ENCODE data around the gene WDR48.

DNA sequence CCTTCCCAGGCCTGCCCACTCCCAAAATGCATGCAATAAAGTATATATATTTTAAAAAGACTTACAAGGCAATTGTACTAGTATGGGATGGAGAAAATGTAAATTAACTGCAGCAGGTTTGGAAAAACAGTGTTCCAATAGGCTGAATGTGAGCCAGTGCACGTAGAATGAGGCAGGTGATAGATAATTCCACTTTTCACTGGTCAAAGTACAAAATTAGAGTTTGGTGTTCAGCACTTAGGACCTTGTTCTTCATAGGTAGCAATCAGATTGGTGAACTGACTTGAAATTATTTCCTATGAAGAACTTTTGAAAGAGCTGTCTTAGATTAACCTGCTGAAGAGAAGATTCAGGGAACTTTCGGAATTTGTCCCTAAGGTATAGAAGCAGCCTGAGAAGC is 1.9 kb downstream of the WDR48 start:
- TF ChIP-seq POLR2A (conservative IDR thresholded peaks at IDR 0.05) (no peak), EZH2 (IDR thresholded peaks at IDR 0.05; ENCODE audit: borderline replicate concordance, low read depth, low read length) (no peak), SP1 (CRISPR knock-in tag; IDR thresholded peaks at IDR 0.05) (no peak), PHF21A (IDR thresholded peaks at IDR 0.05; ENCODE audit: borderline replicate concordance, low read depth) (no peak), ZSCAN32 (CRISPR knock-in tag; IDR thresholded peaks at IDR 0.05) (no peak), ETV6 (IDR thresholded peaks at IDR 0.05; ENCODE audit: borderline replicate concordance in 1 of 2, low read depth in 2 of 2, low read length in 1 of 2) (no peak), ETV6 (CRISPR knock-in tag; IDR thresholded peaks at IDR 0.05; ENCODE audit: borderline replicate concordance) (no peak)
- TF ChIP-seq, protein P1, sequence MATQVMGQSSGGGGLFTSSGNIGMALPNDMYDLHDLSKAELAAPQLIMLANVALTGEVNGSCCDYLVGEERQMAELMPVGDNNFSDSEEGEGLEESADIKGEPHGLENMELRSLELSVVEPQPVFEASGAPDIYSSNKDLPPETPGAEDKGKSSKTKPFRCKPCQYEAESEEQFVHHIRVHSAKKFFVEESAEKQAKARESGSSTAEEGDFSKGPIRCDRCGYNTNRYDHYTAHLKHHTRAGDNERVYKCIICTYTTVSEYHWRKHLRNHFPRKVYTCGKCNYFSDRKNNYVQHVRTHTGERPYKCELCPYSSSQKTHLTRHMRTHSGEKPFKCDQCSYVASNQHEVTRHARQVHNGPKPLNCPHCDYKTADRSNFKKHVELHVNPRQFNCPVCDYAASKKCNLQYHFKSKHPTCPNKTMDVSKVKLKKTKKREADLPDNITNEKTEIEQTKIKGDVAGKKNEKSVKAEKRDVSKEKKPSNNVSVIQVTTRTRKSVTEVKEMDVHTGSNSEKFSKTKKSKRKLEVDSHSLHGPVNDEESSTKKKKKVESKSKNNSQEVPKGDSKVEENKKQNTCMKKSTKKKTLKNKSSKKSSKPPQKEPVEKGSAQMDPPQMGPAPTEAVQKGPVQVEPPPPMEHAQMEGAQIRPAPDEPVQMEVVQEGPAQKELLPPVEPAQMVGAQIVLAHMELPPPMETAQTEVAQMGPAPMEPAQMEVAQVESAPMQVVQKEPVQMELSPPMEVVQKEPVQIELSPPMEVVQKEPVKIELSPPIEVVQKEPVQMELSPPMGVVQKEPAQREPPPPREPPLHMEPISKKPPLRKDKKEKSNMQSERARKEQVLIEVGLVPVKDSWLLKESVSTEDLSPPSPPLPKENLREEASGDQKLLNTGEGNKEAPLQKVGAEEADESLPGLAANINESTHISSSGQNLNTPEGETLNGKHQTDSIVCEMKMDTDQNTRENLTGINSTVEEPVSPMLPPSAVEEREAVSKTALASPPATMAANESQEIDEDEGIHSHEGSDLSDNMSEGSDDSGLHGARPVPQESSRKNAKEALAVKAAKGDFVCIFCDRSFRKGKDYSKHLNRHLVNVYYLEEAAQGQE (IDR thresholded peaks at IDR 0.05; ENCODE audit: borderline replicate concordance), result no peak
- TF ChIP-seq, protein P1 (CRISPR knock-in tag; IDR thresholded peaks at IDR 0.05; ENCODE audit: low read depth), result no peak
